Naive B cell (primary cell): ENCODE results near the gene SNTN. TPM values are rescaled to one million over a fixed set of nuclear protein-coding genes. Genes with fewer than 3 reads are reported as not detected.

ENCODE experiments used
- ATAC-seq, 2 donors: fragments of 150-1000 bp; cut with Tn5 transposase; 2 replicates each; pipeline ENCODE4 v1.10.0; 2021; ENCODE audit warnings: low read depth in 2 of 2, mild to moderate bottlenecking in 2 of 2, moderate library complexity in 2 of 2
- DNase-seq: peaks from one replicate; pipeline ENCODE4 v3.0.0; 2022
- H3K27ac Mint-ChIP-seq, 6 donors: one replicate each; pipeline ENCODE4 v1.8.0; 2020 to 2022; ENCODE audit warnings: mild to moderate bottlenecking in 6 of 6, mixed read lengths in 6 of 6, moderate library complexity in 5 of 6, inconsistent platforms in 2 of 6
- H3K27me3 Mint-ChIP-seq, 3 donors: one replicate each; pipeline ENCODE4 v1.8.0; 2021 to 2022; ENCODE audit warnings: mixed read lengths in 3 of 3, mild to moderate bottlenecking in 1 of 3
- H3K36me3 Mint-ChIP-seq, 2 donors: one replicate each; pipeline ENCODE4 v1.8.0; 2020 to 2022; ENCODE audit warnings: mixed read lengths in 2 of 2, inconsistent platforms in 1 of 2, mild to moderate bottlenecking in 1 of 2
- H3K4me1 Mint-ChIP-seq, 3 donors: one replicate each; pipeline ENCODE4 v1.8.0; 2020 to 2022; ENCODE audit warnings: mixed read lengths in 3 of 3, inconsistent platforms in 1 of 3, mild to moderate bottlenecking in 1 of 3, moderate library complexity in 1 of 3
- H3K4me3 Mint-ChIP-seq, 8 donors: one replicate each; pipeline ENCODE4 v1.8.0; 2020 to 2022; ENCODE audit warnings: mild to moderate bottlenecking in 8 of 8, mixed read lengths in 8 of 8, moderate library complexity in 8 of 8, inconsistent platforms in 2 of 8
- H3K9me3 Mint-ChIP-seq, 7 donors: one replicate each; pipeline ENCODE4 v1.8.0; 2020 to 2022; ENCODE audit warnings: mixed read lengths in 7 of 7, mild to moderate bottlenecking in 5 of 7, inconsistent platforms in 2 of 7, moderate library complexity in 1 of 7
- polyA plus RNA-seq, 6 donors: library from polyadenylated mRNA; unstranded; fragments of 300-500 nt; fragmentation: Illumina TruSeq; gene quantifications; one replicate each; pipeline ENCODE4 v1.2.3, GENCODE V29; 2021; ENCODE audit warnings: low read depth in 6 of 6

SNTN gene
- polyA plus RNA-seq = not detected

DNA sequence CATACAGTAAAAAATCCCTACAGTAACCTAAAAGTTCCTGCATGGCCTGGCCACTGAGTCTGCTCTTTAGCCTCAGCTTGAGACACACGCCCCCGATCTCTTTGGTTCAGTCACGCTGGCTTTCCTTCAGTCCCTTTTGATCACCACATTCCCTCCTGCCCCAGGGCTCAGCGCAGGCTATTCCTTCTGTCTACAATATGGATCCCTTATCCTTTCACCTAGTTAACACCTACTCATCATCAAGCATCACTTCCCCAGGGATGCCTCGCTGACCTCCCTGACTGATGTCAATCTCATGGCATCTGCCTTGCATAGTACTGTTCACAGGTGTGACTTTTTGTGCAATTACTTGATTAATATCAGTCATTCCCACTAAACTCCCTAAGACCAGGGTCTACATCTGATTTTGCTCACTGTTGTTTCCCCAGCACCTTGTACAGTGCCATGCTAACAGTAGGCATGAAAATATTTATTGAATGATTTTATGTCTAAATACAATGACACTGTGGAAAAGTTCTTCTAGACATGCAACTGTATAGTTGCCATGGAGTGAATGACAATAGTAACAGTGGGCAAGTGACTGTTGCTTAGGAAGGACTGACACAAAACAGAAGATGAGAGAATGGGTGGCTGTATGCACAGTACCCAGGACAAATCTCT, at the start of gene SNTN:
Gene SNTN, plus strand, starts transcription at position 610 of the 660 bp plus-strand sequence. Its CDS starts 13 bp downstream, at position 623.
- DNase-seq (no peak), ATAC-seq (no peak)
- Mint-ChIP-seq H3K4me1 (no peaks in the 10 kb centered on the region), H3K36me3 (no peaks in the 10 kb centered on the region), H3K27me3 (no peaks in the 10 kb centered on the region), H3K9me3 (peaks cover 1 to 8% (median 3%) of the 10 kb centered on the region in 7 donors), H3K4me3 (no peak within 1 kb of the TSS), H3K27ac (no peak within 1 kb of the TSS)

- Mint-ChIP-seq H3K4me3 (no peak overlapping the region), H3K27me3 (peaks cover 0 to 5% (median 5%) of the 10 kb centered on the region in 3 donors), H3K9me3 (peaks cover 0 to 7% (median 0%) of the 10 kb centered on the region in 7 donors), H3K4me1 (no peaks in the 10 kb centered on the region), H3K27ac (no peak overlapping the region), H3K36me3 (no peaks in the 10 kb centered on the region)
- ATAC-seq = no peak
- no peak for DNase-seq
These were observed 44.8 kb upstream of the SNTN start for GRCh38 chr3:63607716-63608115.

DNA sequence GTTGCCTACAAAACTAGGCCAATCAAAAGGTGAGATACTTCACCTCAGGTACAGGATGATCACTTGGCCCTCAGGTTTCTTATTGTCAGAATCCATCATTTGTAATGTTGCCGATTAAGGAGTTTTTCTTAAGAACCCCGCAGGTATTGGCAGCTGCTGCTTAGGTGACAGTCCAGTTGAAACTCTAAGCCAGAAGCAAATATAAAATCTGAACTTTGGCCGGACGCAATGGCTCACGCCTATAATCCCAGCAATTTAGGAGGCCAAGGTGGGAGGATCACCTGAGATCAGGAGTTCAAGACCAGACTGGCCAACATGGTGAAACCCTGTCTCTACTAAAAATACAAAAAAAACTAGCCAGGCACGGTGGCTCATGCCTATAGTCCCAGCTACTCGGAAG, 43.1 kb upstream of the SNTN start:
- ATAC-seq (no peak), DNase-seq (no peak)
- Mint-ChIP-seq H3K27ac (no peak overlapping the region), H3K36me3 (no peaks in the 10 kb centered on the region), H3K4me3 (no peak overlapping the region), H3K4me1 (no peaks in the 10 kb centered on the region), H3K9me3 (peaks cover 0 to 12% (median 0%) of the 10 kb centered on the region in 7 donors), H3K27me3 (peaks cover 0 to 5% (median under 1%) of the 10 kb centered on the region in 3 donors)

DNA sequence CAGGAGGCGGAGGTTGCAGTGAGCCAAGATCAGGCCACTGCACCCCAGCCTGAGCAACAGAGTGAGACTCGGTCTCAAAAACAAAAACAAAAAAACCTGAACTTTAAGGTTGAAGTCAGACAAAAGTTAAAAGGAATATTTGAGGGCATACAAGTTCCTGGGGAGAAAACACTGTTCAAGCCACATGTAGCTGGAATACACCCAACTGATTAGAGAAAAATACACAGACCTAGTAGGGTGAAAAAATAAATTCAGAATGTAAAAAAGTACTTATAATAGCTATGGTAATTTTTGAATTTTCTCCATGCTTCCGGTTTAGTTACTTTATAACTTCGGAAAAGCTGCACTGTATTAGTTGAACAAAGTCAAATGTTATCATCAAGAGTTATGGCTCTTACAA, 42.6 kb upstream of the SNTN start:
- Mint-ChIP-seq H3K4me3 (no peak overlapping the region), H3K4me1 (no peaks in the 10 kb centered on the region), H3K27ac (no peak overlapping the region), H3K9me3 (peaks cover 0 to 10% (median 0%) of the 10 kb centered on the region in 7 donors), H3K36me3 (no peaks in the 10 kb centered on the region), H3K27me3 (peaks cover 0 to 5% (median 0%) of the 10 kb centered on the region in 3 donors)
- DNase-seq (no peak), ATAC-seq (no peak)

DNA sequence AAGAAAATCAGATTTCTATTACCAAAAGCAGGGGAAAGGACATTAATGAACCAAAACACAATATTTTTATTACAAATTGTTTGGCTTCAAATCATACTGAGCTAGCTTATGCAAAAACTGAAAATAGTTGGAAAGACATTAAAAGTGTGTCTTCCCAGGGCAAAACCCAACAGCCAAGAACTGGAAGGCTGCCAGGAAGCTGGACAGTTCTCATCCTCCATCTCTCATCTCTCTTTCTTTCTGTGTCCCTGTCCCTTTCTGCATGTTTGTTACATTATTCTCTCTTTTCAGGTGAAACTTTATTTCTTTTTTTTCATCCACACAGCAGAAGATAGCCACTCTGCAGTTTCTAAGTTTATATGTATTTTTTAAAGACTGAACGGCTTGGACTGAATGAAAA, 41.1 kb upstream of the SNTN start:
- Mint-ChIP-seq H3K9me3 (peaks cover 0 to 7% (median 0%) of the 10 kb centered on the region in 7 donors), H3K27ac (no peak overlapping the region), H3K36me3 (no peaks in the 10 kb centered on the region), H3K27me3 (no peaks in the 10 kb centered on the region), H3K4me1 (no peaks in the 10 kb centered on the region), H3K4me3 (no peak overlapping the region)
- DNase-seq (no peak), ATAC-seq (no peak)

- no peaks in the 10 kb centered on the region for H3K4me1 Mint-ChIP-seq
- ATAC-seq (no peak), DNase-seq (no peak)
- no peak overlapping the region for H3K4me3 Mint-ChIP-seq
- H3K27ac Mint-ChIP-seq = no peak overlapping the region
- H3K9me3 Mint-ChIP-seq = peaks cover 0 to 7% (median 0%) of the 10 kb centered on the region in 7 donors
- H3K36me3 Mint-ChIP-seq = no peaks in the 10 kb centered on the region
- no peaks in the 10 kb centered on the region for H3K27me3 Mint-ChIP-seq
These were observed 38.9 kb upstream of the SNTN start for GRCh38 chr3:63613561-63613960.

GRCh38 chr3:63617391-63617790, 35.1 kb upstream of the SNTN start:
- Mint-ChIP-seq H3K36me3 (no peaks in the 10 kb centered on the region), H3K27me3 (peaks cover 0 to 4% (median 0%) of the 10 kb centered on the region in 3 donors), H3K4me1 (no peaks in the 10 kb centered on the region), H3K4me3 (no peak overlapping the region), H3K27ac (no peak overlapping the region), H3K9me3 (peaks cover 0 to 11% (median 3%) of the 10 kb centered on the region in 7 donors)
- ATAC-seq (no peak), DNase-seq (no peak)

DNA sequence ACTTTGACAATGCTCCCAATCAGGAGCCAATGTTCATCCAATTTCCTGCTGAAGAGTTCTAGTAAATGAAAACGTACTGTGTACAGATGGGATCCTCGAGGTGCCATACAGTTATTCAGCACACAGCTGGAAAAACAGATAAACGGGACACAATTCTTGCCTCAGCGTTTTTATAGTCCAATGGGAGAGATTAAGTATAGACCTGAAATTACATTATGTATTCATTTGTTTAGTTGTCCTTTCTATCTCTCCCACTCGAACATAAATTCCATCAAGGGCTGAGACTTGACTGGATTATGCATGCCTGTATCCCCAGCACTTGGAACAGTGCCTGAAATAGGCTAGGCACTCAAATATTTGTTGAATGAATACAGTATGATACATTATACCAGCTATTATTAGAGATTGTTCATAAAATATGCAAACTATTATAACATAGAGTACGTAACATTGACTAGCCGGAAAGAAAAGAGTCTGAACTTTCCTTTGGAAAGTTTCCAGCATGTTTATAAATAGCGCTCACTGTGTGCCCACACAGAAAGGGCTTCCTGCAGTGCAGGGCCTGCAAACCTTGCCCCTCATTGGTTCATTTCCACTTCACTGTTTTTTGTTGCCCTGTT, 27.4 kb upstream of the SNTN start:
- ATAC-seq (no peak), DNase-seq (no peak)
- H3K9me3 Mint-ChIP-seq = peaks cover 0 to 6% (median 3%) of the 10 kb centered on the region in 7 donors
- H3K27ac Mint-ChIP-seq = no peak overlapping the region
- no peak overlapping the region for H3K4me3 Mint-ChIP-seq
- H3K27me3 Mint-ChIP-seq = peaks cover 0 to 4% (median 0%) of the 10 kb centered on the region in 3 donors
- no peaks in the 10 kb centered on the region for H3K4me1 Mint-ChIP-seq
- no peaks in the 10 kb centered on the region for H3K36me3 Mint-ChIP-seq

- Mint-ChIP-seq H3K27me3 (no peaks in the 10 kb centered on the region), H3K4me3 (peak overlapping the region in 1 of 8 donors; percentile 53), H3K4me1 (no peaks in the 10 kb centered on the region), H3K9me3 (peaks cover 0 to 15% (median 4%) of the 10 kb centered on the region in 7 donors), H3K27ac (no peak overlapping the region), H3K36me3 (no peaks in the 10 kb centered on the region)
- DNase-seq (no peak), ATAC-seq (no peak)
These were observed 20.8 kb upstream of the SNTN start for GRCh38 chr3:63631670-63632069.

- ATAC-seq = no peak
- Mint-ChIP-seq H3K27me3 (no peaks in the 10 kb centered on the region), H3K4me1 (no peaks in the 10 kb centered on the region)
These were observed 17.3 kb upstream of the SNTN start for GRCh38 chr3:63635186-63635585.

DNA sequence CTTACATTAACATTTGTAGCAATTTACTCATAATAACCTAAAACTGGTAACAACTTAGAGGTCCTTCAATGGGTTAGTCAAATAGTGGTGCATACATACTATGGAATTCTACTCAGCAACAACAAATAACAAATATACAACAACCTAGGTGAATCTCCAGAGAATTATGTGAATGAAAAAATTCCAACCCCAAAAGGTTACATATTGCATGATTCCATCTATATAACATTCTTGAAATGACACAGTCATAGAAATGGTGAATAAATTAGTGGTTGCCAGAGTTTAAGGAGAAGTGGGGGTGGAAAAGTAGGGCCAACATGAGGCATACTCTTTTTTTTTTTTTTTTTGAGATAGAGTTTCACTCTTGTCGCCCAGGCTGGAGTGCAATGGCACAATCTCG, 12.7 kb upstream of the SNTN start:
- H3K36me3 Mint-ChIP-seq = peaks cover 0 to 6% of the 10 kb centered on the region in 2 donors
- no peak overlapping the region for H3K27ac Mint-ChIP-seq
- H3K4me1 Mint-ChIP-seq = no peaks in the 10 kb centered on the region
- peaks cover 0 to 10% (median 6%) of the 10 kb centered on the region in 3 donors for H3K27me3 Mint-ChIP-seq
- no peak overlapping the region for H3K4me3 Mint-ChIP-seq
- ATAC-seq (no peak), DNase-seq (no peak)
- H3K9me3 Mint-ChIP-seq = peaks cover 4 to 27% (median 7%) of the 10 kb centered on the region in 7 donors

More at GRCh38 chr3:63635186-63635585, 17.3 kb upstream of the SNTN start:
- Mint-ChIP-seq H3K36me3 (no peaks in the 10 kb centered on the region), H3K4me3 (no peak overlapping the region), H3K27ac (no peak overlapping the region), H3K9me3 (peaks cover 2 to 32% (median 8%) of the 10 kb centered on the region in 7 donors)
- DNase-seq = no peak

DNA sequence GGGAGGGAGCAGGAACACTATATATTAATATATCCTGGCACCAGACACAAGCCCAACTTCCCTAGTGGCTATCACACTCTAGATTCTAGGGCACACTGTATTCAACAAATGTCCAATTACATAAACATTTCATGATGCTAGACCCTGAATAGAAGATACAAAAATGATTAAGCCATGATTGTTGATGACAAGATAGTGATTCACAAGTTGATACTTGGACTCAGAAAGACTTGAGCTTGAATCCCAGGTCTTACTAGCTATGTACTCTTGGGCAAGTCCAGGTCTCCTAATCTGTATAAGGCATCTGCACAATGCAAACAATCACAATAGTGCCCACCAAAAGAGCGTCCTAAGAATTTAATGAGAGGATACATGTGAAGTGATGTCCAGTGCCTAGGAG, 10.0 kb upstream of the SNTN start:
- DNase-seq (no peak), ATAC-seq (no peak)

DNA sequence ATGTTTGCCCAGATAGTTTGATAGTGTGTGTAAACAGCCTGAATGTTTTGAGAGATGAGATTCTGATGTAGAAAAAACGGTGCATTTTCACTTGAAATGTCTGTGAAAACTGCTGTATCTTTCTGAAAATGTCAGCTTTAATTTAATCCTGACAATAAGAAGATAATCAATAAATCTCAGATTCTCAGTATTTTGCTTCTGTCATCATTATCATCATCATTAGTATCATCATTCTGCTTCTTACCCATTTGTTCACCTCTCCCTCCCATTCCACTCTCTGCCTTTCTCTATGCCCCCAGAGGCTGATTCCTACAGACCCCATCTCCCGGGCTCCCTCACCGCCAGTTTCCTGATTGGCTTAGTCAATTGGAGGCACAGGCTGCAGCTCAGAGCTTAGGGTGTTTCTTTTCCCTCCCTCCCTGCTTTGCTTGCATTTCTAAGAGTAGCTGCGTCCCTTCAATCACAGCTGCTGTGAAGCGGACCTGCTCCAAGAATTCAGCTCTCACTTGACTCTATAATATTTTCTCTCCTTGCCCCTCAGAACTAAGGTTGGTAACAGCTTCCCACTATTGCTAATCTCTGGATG, 8.2 kb upstream of the SNTN start:
- ATAC-seq (no peak), DNase-seq (no peak)
- peaks cover 0 to 12% (median 6%) of the 10 kb centered on the region in 3 donors for H3K27me3 Mint-ChIP-seq
- H3K4me1 Mint-ChIP-seq = no peaks in the 10 kb centered on the region
- peaks cover 0 to 9% (median 4%) of the 10 kb centered on the region in 7 donors for H3K9me3 Mint-ChIP-seq
- peaks cover 0 to 7% of the 10 kb centered on the region in 2 donors for H3K36me3 Mint-ChIP-seq
- H3K4me3 Mint-ChIP-seq = no peak overlapping the region
- no peak overlapping the region for H3K27ac Mint-ChIP-seq

More for the DNA sequence above, 10.0 kb upstream of the SNTN start:
- Mint-ChIP-seq H3K27ac (no peak overlapping the region), H3K36me3 (peaks cover 0 to 7% of the 10 kb centered on the region in 2 donors), H3K4me3 (no peak overlapping the region), H3K27me3 (peaks cover 0 to 12% (median 6%) of the 10 kb centered on the region in 3 donors), H3K9me3 (peaks cover 1 to 11% (median 8%) of the 10 kb centered on the region in 7 donors), H3K4me1 (no peaks in the 10 kb centered on the region)
